K562 (cell line): ENCODE measurements around the gene MPIG6B. TPM values are rescaled to one million over a fixed set of nuclear protein-coding genes. Genes with fewer than 3 reads are reported as not detected.

Experiments
- BACH1 ChIP-seq: fragments of 200-800 bp; sonication (Bioruptor generic); IDR thresholded peaks from 2 replicates; pipeline ENCODE4 v1.6.1; 2016; ENCODE audit warnings: missing genetic modification characterization, missing compliant biosample characterization
- MBD2 ChIP-seq: sonication (generic); IDR thresholded peaks from 2 replicates; pipeline ENCODE4 v1.6.1; 2016; ENCODE audit warnings: low read depth, borderline replicate concordance
- MIER1 ChIP-seq: fragments of 450-650 bp; IDR thresholded peaks from 2 replicates; pipeline ENCODE4 v1.6.1; 2016; ENCODE audit warnings: antibody characterized with exemption, mild to moderate bottlenecking, low read depth
- NR2C2 ChIP-seq, 2 experiments: fragments of 200-800 bp in 1 of 2; sonication (Bioruptor generic) in 1 of 2; sonication (generic) in 1 of 2; formaldehyde crosslinking in 1 of 2; IDR thresholded peaks; 2 replicates each; pipeline versions ENCODE4 v1.6.1 to v1.8.0; 2016 to 2022; ENCODE audit warnings: mild to moderate bottlenecking in 1 of 2, missing compliant biosample characterization in 1 of 2, missing genetic modification characterization in 1 of 2, missing genetic modification reagents in 1 of 2
- SMAD3 ChIP-seq: fragments of 450-650 bp; formaldehyde crosslinking; conservative IDR thresholded peaks from 2 replicates; pipeline ENCODE4 v1.4.0; 2020; ENCODE audit warnings: mild to moderate bottlenecking
- STAT5A ChIP-seq: IDR thresholded peaks from 2 replicates; pipeline ENCODE4 v1.6.1; 2012; ENCODE audit warnings: low read length, inconsistent platforms, borderline replicate concordance
- U2AF2 ChIP-seq: fragments of 200-400 bp; formaldehyde crosslinking; optimal IDR thresholded peaks from 2 replicates; pipeline ENCODE3; 2017; ENCODE audit warnings: low read depth, mild to moderate bottlenecking, low read length
- YBX1 ChIP-seq: fragments of 450-650 bp; IDR thresholded peaks from 2 replicates; pipeline ENCODE4 v1.7.1; 2016; ENCODE audit warnings: mild to moderate bottlenecking
- YY1 ChIP-seq, 3 experiments: IDR thresholded peaks; 2 replicates each; pipeline ENCODE4 v1.6.1; 2011; ENCODE audit warnings: low read length in 2 of 3, mild to moderate bottlenecking in 2 of 3, moderate library complexity in 2 of 3, borderline replicate concordance in 1 of 3, control low read depth in 1 of 3, low read depth in 1 of 3; ENCODE audit not compliant: insufficient read depth in 3 of 3, insufficient replicate concordance in 2 of 3, control insufficient read depth in 1 of 3, insufficient read length in 1 of 3; ENCODE audit errors: extremely low read depth in 1 of 3
- ZNF778 ChIP-seq: fragments of 450-650 bp; formaldehyde crosslinking; IDR thresholded peaks from 2 replicates; pipeline ENCODE4 v1.4.0; 2020; ENCODE audit warnings: mild to moderate bottlenecking, moderate library complexity
- ZNF830 ChIP-seq: fragments of 250-450 bp; sonication (Bioruptor Pico); IDR thresholded peaks from 2 replicates; pipeline ENCODE4 v1.5.0; 2021; ENCODE audit warnings: mild to moderate bottlenecking
- polyA plus RNA-seq, 8 experiments: library from polyadenylated mRNA; depleted of rRNA in 4 of 8; stranded (reverse) in 5 of 8; unstranded in 3 of 8; fragments of >200 nt; fragmentation: Nextera tagmentation in 2 of 8; fragmentation: Illumina TruSeq in 1 of 8; extraction: Ambion mirVana in 2 of 8; extraction: Trizol in 1 of 8; gene quantifications; 2 replicates each; pipeline versions ENCODE4 v1.2.1 to v1.2.3, GENCODE V29; 2011 to 2014; ENCODE audit warnings: inconsistent platforms in 1 of 8, missing spikeins in 1 of 8
- total RNA-seq, 7 experiments: library from RNA; depleted of rRNA in 6 of 7; stranded (reverse); fragments of >200 nt in 6 of 7; fragmentation: Illumina TruSeq in 2 of 7; extraction: Trizol in 2 of 7; gene quantifications; 2 replicates each; pipeline versions ENCODE4 v1.2.1 to v1.2.3, GENCODE V29; 2011 to 2021; ENCODE audit warnings: low replicate concordance in 1 of 7
- TF ChIP-seq, protein P1 (sequence below): fragments of 450-650 bp; IDR thresholded peaks from 2 replicates; pipeline ENCODE4 v1.6.1; 2016
- TF ChIP-seq, protein P2 (sequence below): fragments of 200-800 bp; sonication (Bioruptor generic); IDR thresholded peaks from 2 replicates; pipeline ENCODE4 v1.6.1; 2017; ENCODE audit warnings: missing genetic modification characterization, missing compliant biosample characterization
- TF ChIP-seq, protein P3 (sequence below), 2 experiments: fragments of 450-650 bp in 1 of 2; IDR thresholded peaks; 2 replicates each; pipeline ENCODE4 v1.6.1; 2011 to 2017; ENCODE audit warnings: low read depth in 2 of 2, antibody characterized with exemption in 1 of 2, borderline replicate concordance in 1 of 2, low read length in 1 of 2, mild to moderate bottlenecking in 1 of 2, mixed read lengths in 1 of 2; ENCODE audit not compliant: control insufficient read depth in 1 of 2
- TF ChIP-seq, protein P4 (sequence below): fragments of 250-450 bp; sonication (Bioruptor Pico); IDR thresholded peaks from 2 replicates; pipeline ENCODE4 v1.5.0; 2021; ENCODE audit warnings: mild to moderate bottlenecking, moderate library complexity

MPIG6B gene
- total and polyA plus RNA-seq, 9 of the 15 experiments (the other 6 are each of a cell fraction or from before 2014, with no cell fraction given), result 0.11 to 1.2 (median 0.28) TPM; not detected in 1

DNA sequence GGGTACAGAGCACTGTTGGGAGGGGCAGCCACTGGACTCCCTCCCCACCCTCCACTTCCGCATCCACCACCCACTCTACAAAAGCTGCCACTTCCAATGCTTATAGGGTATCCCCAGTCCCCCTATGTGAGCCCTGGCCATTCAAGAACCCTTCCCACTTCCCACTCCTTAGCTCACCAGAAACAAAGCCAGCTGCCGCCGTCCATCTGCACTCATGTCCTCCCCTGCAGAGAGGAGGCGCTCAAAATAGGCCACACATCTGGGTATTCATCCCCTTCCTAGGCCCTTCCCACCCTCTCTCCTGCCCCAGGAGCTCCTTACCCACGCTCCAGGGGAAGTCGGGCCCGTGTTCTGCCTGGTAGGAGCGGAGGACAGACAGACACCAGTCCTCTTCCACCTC, 35.9 kb upstream of the MPIG6B start (continued):
- TF ChIP-seq, protein P1, sequence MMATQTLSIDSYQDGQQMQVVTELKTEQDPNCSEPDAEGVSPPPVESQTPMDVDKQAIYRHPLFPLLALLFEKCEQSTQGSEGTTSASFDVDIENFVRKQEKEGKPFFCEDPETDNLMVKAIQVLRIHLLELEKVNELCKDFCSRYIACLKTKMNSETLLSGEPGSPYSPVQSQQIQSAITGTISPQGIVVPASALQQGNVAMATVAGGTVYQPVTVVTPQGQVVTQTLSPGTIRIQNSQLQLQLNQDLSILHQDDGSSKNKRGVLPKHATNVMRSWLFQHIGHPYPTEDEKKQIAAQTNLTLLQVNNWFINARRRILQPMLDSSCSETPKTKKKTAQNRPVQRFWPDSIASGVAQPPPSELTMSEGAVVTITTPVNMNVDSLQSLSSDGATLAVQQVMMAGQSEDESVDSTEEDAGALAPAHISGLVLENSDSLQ, result no peak
- TF ChIP-seq MIER1 (no peak), U2AF2 (no peak), SMAD3 (no peak), NR2C2 (CRISPR knock-in tag; IDR thresholded peaks at IDR 0.05) (no peak), NR2C2 (tag; IDR thresholded peaks at IDR 0.05) (no peak), STAT5A (no peak), MBD2 (no peak), YBX1 (no peak), YY1 (IDR thresholded peaks at IDR 0.05; ENCODE audit: borderline replicate concordance in 1 of 3, control insufficient read depth in 1 of 3, extremely low read depth in 1 of 3, insufficient read depth in 3 of 3, insufficient read length in 1 of 3, insufficient replicate concordance in 2 of 3, low read depth in 1 of 3, low read length in 2 of 3) (peak in 1 of 3 experiments; percentile 25), BACH1 (tag) (no peak), ZNF830 (CRISPR knock-in tag) (no peak), ZNF778 (CRISPR knock-in tag) (no peak)
- TF ChIP-seq, protein P2, sequence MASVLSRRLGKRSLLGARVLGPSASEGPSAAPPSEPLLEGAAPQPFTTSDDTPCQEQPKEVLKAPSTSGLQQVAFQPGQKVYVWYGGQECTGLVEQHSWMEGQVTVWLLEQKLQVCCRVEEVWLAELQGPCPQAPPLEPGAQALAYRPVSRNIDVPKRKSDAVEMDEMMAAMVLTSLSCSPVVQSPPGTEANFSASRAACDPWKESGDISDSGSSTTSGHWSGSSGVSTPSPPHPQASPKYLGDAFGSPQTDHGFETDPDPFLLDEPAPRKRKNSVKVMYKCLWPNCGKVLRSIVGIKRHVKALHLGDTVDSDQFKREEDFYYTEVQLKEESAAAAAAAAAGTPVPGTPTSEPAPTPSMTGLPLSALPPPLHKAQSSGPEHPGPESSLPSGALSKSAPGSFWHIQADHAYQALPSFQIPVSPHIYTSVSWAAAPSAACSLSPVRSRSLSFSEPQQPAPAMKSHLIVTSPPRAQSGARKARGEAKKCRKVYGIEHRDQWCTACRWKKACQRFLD (CRISPR knock-in tag), result no peak
- TF ChIP-seq, protein P3, sequence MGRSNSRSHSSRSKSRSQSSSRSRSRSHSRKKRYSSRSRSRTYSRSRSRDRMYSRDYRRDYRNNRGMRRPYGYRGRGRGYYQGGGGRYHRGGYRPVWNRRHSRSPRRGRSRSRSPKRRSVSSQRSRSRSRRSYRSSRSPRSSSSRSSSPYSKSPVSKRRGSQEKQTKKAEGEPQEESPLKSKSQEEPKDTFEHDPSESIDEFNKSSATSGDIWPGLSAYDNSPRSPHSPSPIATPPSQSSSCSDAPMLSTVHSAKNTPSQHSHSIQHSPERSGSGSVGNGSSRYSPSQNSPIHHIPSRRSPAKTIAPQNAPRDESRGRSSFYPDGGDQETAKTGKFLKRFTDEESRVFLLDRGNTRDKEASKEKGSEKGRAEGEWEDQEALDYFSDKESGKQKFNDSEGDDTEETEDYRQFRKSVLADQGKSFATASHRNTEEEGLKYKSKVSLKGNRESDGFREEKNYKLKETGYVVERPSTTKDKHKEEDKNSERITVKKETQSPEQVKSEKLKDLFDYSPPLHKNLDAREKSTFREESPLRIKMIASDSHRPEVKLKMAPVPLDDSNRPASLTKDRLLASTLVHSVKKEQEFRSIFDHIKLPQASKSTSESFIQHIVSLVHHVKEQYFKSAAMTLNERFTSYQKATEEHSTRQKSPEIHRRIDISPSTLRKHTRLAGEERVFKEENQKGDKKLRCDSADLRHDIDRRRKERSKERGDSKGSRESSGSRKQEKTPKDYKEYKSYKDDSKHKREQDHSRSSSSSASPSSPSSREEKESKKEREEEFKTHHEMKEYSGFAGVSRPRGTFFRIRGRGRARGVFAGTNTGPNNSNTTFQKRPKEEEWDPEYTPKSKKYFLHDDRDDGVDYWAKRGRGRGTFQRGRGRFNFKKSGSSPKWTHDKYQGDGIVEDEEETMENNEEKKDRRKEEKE (IDR thresholded peaks at IDR 0.05; ENCODE audit: borderline replicate concordance in 1 of 2, control insufficient read depth in 1 of 2, low read depth in 2 of 2, low read length in 1 of 2), result no peak
- TF ChIP-seq, protein P4, sequence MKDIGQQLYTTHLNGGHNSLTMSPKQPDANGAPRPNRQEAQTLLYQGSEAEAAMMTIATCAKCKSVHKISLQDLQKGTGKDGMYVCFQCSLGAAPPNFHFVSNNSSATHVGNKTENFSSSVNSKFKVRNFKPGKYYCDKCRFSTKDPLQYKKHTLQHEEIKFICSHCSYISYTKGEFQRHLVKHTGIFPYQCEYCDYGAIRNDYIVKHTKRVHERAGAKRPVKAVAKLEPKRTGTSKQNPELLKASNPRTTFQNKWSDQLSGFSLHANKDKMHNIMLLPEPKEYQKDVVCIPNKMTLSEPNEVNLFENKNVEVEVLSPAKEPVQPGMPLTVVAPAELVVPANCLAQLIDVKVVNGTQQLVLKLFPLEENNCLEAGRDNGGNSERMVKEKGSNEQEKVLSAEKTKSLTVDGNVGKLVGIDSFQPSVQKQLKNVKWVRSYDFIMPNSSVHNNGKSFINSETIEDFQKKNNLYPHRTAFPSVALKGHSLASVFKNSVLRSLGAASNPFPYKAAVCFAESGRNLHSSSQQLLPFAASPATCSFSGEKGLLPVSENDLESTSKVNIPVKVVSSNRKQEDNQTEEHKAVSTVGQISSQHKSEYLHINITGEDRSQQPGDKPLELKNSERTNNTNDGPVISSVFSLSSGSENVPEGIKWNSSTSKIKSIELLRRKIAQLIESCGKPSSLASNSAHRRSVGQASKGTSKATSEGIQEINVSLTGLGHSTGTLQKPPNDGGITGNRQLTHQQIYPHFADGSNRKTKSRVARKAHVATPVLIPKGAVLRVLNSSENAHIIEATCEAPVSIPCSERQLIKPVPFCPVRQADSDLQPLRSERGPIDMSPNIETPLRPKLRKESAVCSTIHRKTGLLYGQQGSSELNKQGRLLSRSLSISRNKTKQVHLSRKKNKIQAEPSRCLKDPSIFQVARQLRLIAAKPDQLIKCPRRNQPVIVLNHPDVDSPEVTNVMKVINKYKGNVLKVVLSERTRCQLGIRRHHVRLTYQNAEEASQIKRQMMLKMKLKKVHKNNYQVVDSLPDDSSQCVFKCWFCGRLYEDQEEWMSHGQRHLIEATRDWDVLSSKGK (CRISPR knock-in tag), result no peak
